ENCODE results near the gene SLC26A4.

The SLC26A4 gene

DNA sequence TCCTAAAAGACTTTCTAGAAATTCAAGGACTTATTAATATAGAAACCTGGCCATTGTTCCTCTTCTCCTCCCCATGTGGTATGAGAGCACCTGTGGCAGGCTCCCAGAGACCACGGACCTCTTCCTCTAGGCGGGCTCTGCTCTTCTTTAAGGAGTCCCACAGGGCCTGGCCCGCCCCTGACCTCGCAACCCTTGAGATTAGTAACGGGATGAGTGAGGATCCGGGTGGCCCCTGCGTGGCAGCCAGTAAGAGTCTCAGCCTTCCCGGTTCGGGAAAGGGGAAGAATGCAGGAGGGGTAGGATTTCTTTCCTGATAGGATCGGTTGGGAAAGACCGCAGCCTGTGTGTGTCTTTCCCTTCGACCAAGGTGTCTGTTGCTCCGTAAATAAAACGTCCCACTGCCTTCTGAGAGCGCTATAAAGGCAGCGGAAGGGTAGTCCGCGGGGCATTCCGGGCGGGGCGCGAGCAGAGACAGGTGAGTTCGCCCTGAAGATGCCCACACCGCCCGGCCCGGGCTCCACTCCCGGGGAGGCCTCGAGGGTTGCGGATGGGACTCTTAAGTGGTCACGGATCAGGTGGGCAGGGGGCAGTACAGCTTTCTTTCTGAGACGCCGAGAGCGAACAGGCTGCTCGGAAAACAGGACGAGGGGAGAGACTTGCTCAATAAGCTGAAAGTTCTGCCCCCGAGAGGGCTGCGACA, at the start of gene SLC26A4:
SLC26A4 (plus strand) TSS at position 448 of the 700 bp plus-strand sequence. CDS start 814 bp downstream, outside the sequence.
- H3K4me1 ChIP-seq (ENCODE audit: control insufficient read depth in 2 of 2, insufficient read depth in 2 of 2, low read length in 2 of 2) = peaks cover 7 to 16% of the 10 kb centered on the region in 2 donors
- H3K4me3 ChIP-seq (ENCODE audit: low read length in 2 of 2) = peak within 1 kb of the TSS; percentile 71 to 77
- no peaks in the 10 kb centered on the region for H3K36me3 ChIP-seq (ENCODE audit: control insufficient read depth in 2 of 2, insufficient read depth in 2 of 2, low read length in 2 of 2)
- H3K27ac ChIP-seq (ENCODE audit: low read depth in 2 of 2, low read length in 2 of 2) = no peak within 1 kb of the TSS
- no peaks in the 10 kb centered on the region for H3K9me3 ChIP-seq (ENCODE audit: control insufficient read depth in 2 of 2, low read length in 2 of 2)
- H3K27me3 ChIP-seq (ENCODE audit: control insufficient read depth in 2 of 2, insufficient read depth in 2 of 2, low read length in 2 of 2) = peaks cover 31 to 42% of the 10 kb centered on the region in 2 donors
- peak within 1 kb of the TSS in 1 of 2 donors; percentile 43 for H3K9ac ChIP-seq (ENCODE audit: low read depth in 1 of 2, low read length in 2 of 2)

DNA sequence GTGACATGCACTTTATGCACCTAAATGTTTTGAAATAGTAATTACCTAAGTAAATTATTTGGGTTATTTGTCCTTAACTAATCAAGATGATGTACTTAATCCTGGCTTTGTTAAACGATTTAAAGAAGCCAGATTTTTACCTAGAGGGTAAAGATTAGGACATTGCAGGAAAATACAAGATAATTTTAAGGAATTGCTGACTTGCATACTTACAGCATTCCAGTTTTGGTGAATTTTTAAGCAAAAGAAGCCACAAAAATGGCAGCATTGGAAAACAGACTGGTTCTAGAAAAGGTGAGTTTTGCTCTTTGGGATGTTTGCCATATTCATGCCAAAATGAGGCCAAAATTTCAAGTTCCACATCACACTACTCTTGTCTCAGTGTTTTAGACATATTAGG, 47.2 kb upstream of the SLC26A4 start:
- peaks cover 7 to 21% of the 10 kb centered on the region in 2 donors for H3K36me3 ChIP-seq (ENCODE audit: control insufficient read depth in 2 of 2, insufficient read depth in 2 of 2, low read length in 2 of 2)
- no peaks in the 10 kb centered on the region for H3K27me3 ChIP-seq (ENCODE audit: control insufficient read depth in 2 of 2, insufficient read depth in 2 of 2, low read length in 2 of 2)
- H3K9ac ChIP-seq (ENCODE audit: low read depth in 1 of 2, low read length in 2 of 2) = no peak overlapping the region
- H3K4me1 ChIP-seq (ENCODE audit: control insufficient read depth in 2 of 2, insufficient read depth in 2 of 2, low read length in 2 of 2) = no peaks in the 10 kb centered on the region
- H3K4me3 ChIP-seq (ENCODE audit: low read length in 2 of 2) = no peak overlapping the region
- H3K9me3 ChIP-seq (ENCODE audit: control insufficient read depth in 2 of 2, low read length in 2 of 2) = no peaks in the 10 kb centered on the region
- no peak overlapping the region for H3K27ac ChIP-seq (ENCODE audit: low read depth in 2 of 2, low read length in 2 of 2)

DNA sequence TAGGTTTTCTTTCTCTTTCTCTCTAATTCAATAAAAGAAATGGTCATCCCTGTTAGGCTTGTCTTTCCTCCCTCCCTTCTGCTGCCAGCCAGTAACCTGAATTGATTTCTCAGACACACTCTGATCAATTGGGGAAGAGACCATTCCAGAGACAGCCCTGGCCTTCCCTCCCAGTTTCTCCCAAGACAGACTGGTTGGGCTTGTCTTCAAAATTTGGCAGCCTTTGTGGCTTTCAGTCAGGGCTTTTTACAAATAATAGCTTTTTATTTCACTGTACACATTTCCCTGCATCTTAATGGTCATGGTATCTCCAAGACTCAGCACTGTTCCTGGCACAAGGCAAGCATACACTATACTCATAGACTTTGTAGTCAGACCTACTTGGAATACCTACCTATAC, 46.7 kb upstream of the SLC26A4 start:
- H3K4me3 ChIP-seq (ENCODE audit: low read length in 2 of 2) = no peak overlapping the region

DNA sequence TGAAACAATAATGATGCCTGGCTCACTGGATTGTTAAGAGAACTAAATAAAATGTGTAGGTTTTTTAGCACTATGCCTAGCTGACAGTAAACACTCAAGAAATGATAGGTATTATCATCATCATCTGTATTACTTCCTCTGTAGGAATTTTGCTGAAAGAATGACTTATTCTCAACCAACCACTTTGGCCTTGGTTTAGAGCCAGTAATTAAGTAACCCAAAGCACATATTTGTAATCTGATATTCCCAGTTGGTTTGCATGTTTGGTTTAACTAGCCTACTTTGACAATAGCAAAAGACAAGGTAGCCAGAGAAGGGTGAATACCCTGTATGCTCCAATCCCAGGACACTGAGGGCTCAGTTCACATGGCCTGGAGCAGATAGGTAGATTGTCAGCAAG, 46.2 kb upstream of the SLC26A4 start:
- no peak overlapping the region for H3K27ac ChIP-seq (ENCODE audit: low read depth in 2 of 2, low read length in 2 of 2)
- no peaks in the 10 kb centered on the region for H3K9me3 ChIP-seq (ENCODE audit: control insufficient read depth in 2 of 2, low read length in 2 of 2)
- H3K4me1 ChIP-seq (ENCODE audit: control insufficient read depth in 2 of 2, insufficient read depth in 2 of 2, low read length in 2 of 2) = no peaks in the 10 kb centered on the region
- no peak overlapping the region for H3K9ac ChIP-seq (ENCODE audit: low read depth in 1 of 2, low read length in 2 of 2)
- no peaks in the 10 kb centered on the region for H3K27me3 ChIP-seq (ENCODE audit: control insufficient read depth in 2 of 2, insufficient read depth in 2 of 2, low read length in 2 of 2)
- H3K4me3 ChIP-seq (ENCODE audit: low read length in 2 of 2) = no peak overlapping the region
- peaks cover 3 to 21% of the 10 kb centered on the region in 2 donors for H3K36me3 ChIP-seq (ENCODE audit: control insufficient read depth in 2 of 2, insufficient read depth in 2 of 2, low read length in 2 of 2)

More for the DNA sequence above, 46.7 kb upstream of the SLC26A4 start:
- Histone ChIP-seq H3K27ac (ENCODE audit: low read depth in 2 of 2, low read length in 2 of 2) (no peak overlapping the region), H3K27me3 (ENCODE audit: control insufficient read depth in 2 of 2, insufficient read depth in 2 of 2, low read length in 2 of 2) (no peaks in the 10 kb centered on the region), H3K4me1 (ENCODE audit: control insufficient read depth in 2 of 2, insufficient read depth in 2 of 2, low read length in 2 of 2) (no peaks in the 10 kb centered on the region), H3K9me3 (ENCODE audit: control insufficient read depth in 2 of 2, low read length in 2 of 2) (no peaks in the 10 kb centered on the region), H3K9ac (ENCODE audit: low read depth in 1 of 2, low read length in 2 of 2) (no peak overlapping the region), H3K36me3 (ENCODE audit: control insufficient read depth in 2 of 2, insufficient read depth in 2 of 2, low read length in 2 of 2) (peaks cover 5 to 21% of the 10 kb centered on the region in 2 donors)

DNA sequence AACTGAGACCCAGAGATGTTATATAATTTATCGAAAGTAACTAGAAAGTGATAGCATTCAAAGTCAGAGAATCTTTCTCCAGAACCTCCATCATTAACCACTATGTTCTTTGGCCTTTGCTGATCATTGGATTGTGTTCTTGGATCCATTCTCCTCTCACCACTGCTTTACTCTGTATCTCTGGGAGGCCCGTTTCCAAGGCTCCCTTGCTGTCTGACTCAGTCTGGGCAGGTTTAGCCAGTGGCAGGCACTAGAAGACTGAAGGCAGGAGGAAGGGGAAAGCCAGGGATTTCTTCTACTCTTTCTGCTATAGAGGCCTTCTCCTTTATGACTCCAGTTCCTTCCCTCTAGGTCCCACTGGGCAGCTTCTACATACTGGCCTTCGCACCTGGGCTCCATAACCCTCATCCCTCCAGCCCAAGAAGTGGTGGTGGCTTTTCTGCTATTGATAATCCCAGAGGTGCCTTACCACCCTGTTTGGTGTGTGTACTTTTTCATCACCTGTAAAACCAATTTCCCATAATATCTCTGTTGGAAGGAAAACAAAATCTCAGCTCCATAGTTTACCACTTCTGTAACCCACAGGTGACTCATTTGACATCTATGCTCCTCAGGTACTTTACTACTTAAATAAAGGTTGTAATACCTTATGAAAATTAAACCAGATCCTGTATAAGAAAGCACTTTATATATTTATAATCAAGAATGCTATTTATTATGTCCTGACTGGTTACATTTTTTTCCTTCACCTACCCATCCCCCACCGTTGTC, 44.5 kb upstream of the SLC26A4 start:
- H3K27ac ChIP-seq (ENCODE audit: low read depth in 2 of 2, low read length in 2 of 2) = no peak overlapping the region
- no peaks in the 10 kb centered on the region for H3K9me3 ChIP-seq (ENCODE audit: control insufficient read depth in 2 of 2, low read length in 2 of 2)
- H3K36me3 ChIP-seq (ENCODE audit: control insufficient read depth in 2 of 2, insufficient read depth in 2 of 2, low read length in 2 of 2) = peaks cover 3 to 27% of the 10 kb centered on the region in 2 donors
- H3K27me3 ChIP-seq (ENCODE audit: control insufficient read depth in 2 of 2, insufficient read depth in 2 of 2, low read length in 2 of 2) = no peaks in the 10 kb centered on the region
- no peak overlapping the region for H3K9ac ChIP-seq (ENCODE audit: low read depth in 1 of 2, low read length in 2 of 2)
- H3K4me1 ChIP-seq (ENCODE audit: control insufficient read depth in 2 of 2, insufficient read depth in 2 of 2, low read length in 2 of 2) = no peaks in the 10 kb centered on the region
- no peak overlapping the region for H3K4me3 ChIP-seq (ENCODE audit: low read length in 2 of 2)

DNA sequence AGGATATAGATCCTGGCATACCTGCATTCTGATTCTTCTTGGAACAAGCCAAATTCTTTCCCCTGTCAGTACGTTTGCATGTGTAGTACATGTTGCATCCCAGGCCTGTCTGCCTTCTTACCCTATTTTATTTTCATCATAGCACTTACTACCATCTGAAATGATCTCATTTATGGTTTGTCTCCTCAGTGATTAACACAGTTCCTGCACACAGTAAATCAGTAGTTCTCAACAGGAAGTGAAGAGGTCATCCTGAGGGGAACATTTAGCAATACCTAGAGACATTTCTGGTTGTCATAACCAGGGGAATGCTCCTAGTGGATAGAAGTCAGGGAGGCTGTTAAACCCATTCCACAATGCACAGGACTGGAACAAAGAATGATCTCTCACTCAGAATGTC, 38.2 kb upstream of the SLC26A4 start:
- no peak overlapping the region for H3K4me3 ChIP-seq (ENCODE audit: low read length in 2 of 2)
- H3K9me3 ChIP-seq (ENCODE audit: control insufficient read depth in 2 of 2, low read length in 2 of 2) = no peaks in the 10 kb centered on the region
- H3K36me3 ChIP-seq (ENCODE audit: control insufficient read depth in 2 of 2, insufficient read depth in 2 of 2, low read length in 2 of 2) = peaks cover 0 to 6% of the 10 kb centered on the region in 2 donors
- H3K4me1 ChIP-seq (ENCODE audit: control insufficient read depth in 2 of 2, insufficient read depth in 2 of 2, low read length in 2 of 2) = peaks cover 0 to 4% of the 10 kb centered on the region in 2 donors
- H3K27ac ChIP-seq (ENCODE audit: low read depth in 2 of 2, low read length in 2 of 2) = no peak overlapping the region
- no peak overlapping the region for H3K9ac ChIP-seq (ENCODE audit: low read depth in 1 of 2, low read length in 2 of 2)
- no peaks in the 10 kb centered on the region for H3K27me3 ChIP-seq (ENCODE audit: control insufficient read depth in 2 of 2, insufficient read depth in 2 of 2, low read length in 2 of 2)

DNA sequence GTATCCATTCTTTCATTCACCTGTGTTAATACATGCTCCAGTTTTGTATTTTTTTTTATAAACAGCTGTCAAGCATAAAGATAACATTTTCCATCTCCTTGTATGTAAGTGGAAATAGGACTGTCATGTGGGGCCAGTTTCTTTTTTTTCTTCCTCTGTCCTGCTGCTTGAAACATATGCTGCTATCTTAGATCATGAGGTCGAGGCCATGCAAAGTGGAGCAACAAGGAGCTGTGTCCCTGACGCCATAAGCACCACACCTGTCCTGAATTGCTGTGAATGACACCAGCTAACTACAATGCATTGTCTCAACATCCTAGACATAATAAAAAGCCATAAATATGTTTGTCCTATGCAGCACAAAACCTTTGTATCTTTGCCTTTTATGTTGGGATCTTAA, 37.7 kb upstream of the SLC26A4 start:
- Histone ChIP-seq H3K36me3 (ENCODE audit: control insufficient read depth in 2 of 2, insufficient read depth in 2 of 2, low read length in 2 of 2) (peaks cover 0 to 6% of the 10 kb centered on the region in 2 donors), H3K27ac (ENCODE audit: low read depth in 2 of 2, low read length in 2 of 2) (no peak overlapping the region), H3K27me3 (ENCODE audit: control insufficient read depth in 2 of 2, insufficient read depth in 2 of 2, low read length in 2 of 2) (no peaks in the 10 kb centered on the region), H3K4me1 (ENCODE audit: control insufficient read depth in 2 of 2, insufficient read depth in 2 of 2, low read length in 2 of 2) (peaks cover 0 to 4% of the 10 kb centered on the region in 2 donors), H3K9ac (ENCODE audit: low read depth in 1 of 2, low read length in 2 of 2) (no peak overlapping the region), H3K4me3 (ENCODE audit: low read length in 2 of 2) (no peak overlapping the region), H3K9me3 (ENCODE audit: control insufficient read depth in 2 of 2, low read length in 2 of 2) (no peaks in the 10 kb centered on the region)

DNA sequence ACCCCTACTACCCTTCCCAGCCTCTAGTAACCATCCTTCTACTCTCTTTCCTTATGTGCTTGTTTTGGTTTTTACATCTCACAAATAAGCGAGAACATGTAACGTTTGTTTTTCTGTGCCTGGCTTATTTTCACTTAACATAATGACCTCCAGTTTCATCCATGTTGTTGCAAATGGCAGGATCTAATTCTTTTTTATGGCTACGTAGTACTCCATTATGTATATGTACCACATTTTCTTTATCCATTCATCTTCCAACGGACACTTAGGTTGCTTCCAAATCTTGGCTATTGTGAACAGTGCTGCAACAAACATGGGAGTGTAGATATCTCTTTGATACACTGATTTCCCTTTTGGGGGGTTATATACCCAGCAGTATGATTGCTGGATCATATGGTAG, 33.6 kb upstream of the SLC26A4 start:
- H3K9ac ChIP-seq (ENCODE audit: low read depth in 1 of 2, low read length in 2 of 2) = no peak overlapping the region
- no peak overlapping the region for H3K27ac ChIP-seq (ENCODE audit: low read depth in 2 of 2, low read length in 2 of 2)
- no peaks in the 10 kb centered on the region for H3K9me3 ChIP-seq (ENCODE audit: control insufficient read depth in 2 of 2, low read length in 2 of 2)
- no peaks in the 10 kb centered on the region for H3K27me3 ChIP-seq (ENCODE audit: control insufficient read depth in 2 of 2, insufficient read depth in 2 of 2, low read length in 2 of 2)
- H3K36me3 ChIP-seq (ENCODE audit: control insufficient read depth in 2 of 2, insufficient read depth in 2 of 2, low read length in 2 of 2) = no peaks in the 10 kb centered on the region
- H3K4me1 ChIP-seq (ENCODE audit: control insufficient read depth in 2 of 2, insufficient read depth in 2 of 2, low read length in 2 of 2) = peaks cover 0 to 4% of the 10 kb centered on the region in 2 donors
- no peak overlapping the region for H3K4me3 ChIP-seq (ENCODE audit: low read length in 2 of 2)

DNA sequence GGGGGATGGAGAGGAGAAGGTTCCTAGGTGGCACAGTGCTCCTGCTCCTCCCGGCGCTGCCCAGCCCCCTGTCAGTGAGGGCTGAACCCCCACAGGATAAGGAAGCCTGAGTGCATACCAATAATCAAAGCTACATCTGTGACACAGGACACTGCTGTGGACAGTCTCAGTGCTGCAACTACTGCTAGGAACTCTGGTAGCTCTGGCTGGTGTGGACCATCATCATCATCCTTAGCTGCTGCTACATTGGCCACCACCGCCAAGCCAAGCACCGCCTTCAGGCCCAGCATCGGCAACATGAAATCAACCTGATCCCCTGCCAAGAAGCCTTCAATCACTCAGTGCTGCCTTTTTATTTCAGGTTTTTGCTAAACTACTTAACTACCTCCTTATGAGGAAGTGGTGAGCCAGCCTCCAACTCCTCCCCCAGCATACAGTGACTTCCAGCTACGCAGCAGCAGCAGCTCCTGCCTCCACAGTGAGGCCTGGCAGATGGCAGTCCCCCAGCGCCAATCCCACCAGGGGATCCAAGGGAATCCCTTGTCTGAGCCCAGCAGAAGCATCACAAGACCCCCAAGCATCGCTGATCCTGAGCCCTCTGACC, 32.1 kb upstream of the SLC26A4 start:
- Histone ChIP-seq H3K36me3 (ENCODE audit: control insufficient read depth in 2 of 2, insufficient read depth in 2 of 2, low read length in 2 of 2) (no peaks in the 10 kb centered on the region), H3K27me3 (ENCODE audit: control insufficient read depth in 2 of 2, insufficient read depth in 2 of 2, low read length in 2 of 2) (no peaks in the 10 kb centered on the region), H3K27ac (ENCODE audit: low read depth in 2 of 2, low read length in 2 of 2) (no peak overlapping the region), H3K4me1 (ENCODE audit: control insufficient read depth in 2 of 2, insufficient read depth in 2 of 2, low read length in 2 of 2) (no peaks in the 10 kb centered on the region), H3K9me3 (ENCODE audit: control insufficient read depth in 2 of 2, low read length in 2 of 2) (no peaks in the 10 kb centered on the region), H3K4me3 (ENCODE audit: low read length in 2 of 2) (no peak overlapping the region), H3K9ac (ENCODE audit: low read depth in 1 of 2, low read length in 2 of 2) (no peak overlapping the region)

DNA sequence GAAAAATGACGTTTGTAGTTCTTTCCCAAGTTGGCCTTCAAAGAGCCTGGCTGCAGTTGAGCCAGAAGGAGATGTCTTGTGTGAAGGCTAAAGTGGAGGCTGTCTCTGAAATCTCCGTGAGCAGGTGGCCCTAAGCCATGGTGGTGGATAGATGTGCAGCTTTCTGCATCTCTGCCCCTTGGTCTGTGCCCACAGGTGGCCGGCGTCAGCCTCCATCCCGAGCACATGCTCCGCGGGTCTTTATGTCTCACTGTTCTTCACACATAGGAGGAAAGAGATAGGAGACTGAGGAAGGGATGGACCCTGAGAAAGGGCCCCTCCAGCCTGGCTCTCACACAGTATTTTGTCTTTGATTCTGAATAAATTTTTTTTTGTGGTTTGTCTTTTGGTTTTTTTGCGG, 30.3 kb upstream of the SLC26A4 start:
- no peak overlapping the region for H3K27ac ChIP-seq (ENCODE audit: low read depth in 2 of 2, low read length in 2 of 2)
- no peaks in the 10 kb centered on the region for H3K4me1 ChIP-seq (ENCODE audit: control insufficient read depth in 2 of 2, insufficient read depth in 2 of 2, low read length in 2 of 2)
- no peaks in the 10 kb centered on the region for H3K9me3 ChIP-seq (ENCODE audit: control insufficient read depth in 2 of 2, low read length in 2 of 2)
- no peak overlapping the region for H3K4me3 ChIP-seq (ENCODE audit: low read length in 2 of 2)
- no peak overlapping the region for H3K9ac ChIP-seq (ENCODE audit: low read depth in 1 of 2, low read length in 2 of 2)
- H3K36me3 ChIP-seq (ENCODE audit: control insufficient read depth in 2 of 2, insufficient read depth in 2 of 2, low read length in 2 of 2) = no peaks in the 10 kb centered on the region
- no peaks in the 10 kb centered on the region for H3K27me3 ChIP-seq (ENCODE audit: control insufficient read depth in 2 of 2, insufficient read depth in 2 of 2, low read length in 2 of 2)
